Breast epithelium (tissue), 4 donors: ENCODE results near the gene UGT3A2. TPM values are rescaled to one million over a fixed set of nuclear protein-coding genes. Genes with fewer than 3 reads are reported as not detected.

Experiments
- DNase-seq, 2 donors: peaks; one replicate each; pipeline ENCODE4 v3.0.0-alpha.2; 2019; ENCODE audit warnings: low spot score in 2 of 2
- H3K27ac ChIP-seq, 2 donors: fragments of 200-600 bp; sonication (generic) in 1 of 2; one replicate each; pipeline ENCODE4 v1.5.1; 2016 to 2019; ENCODE audit warnings: mild to moderate bottlenecking in 1 of 2
- H3K27me3 ChIP-seq, 2 donors: fragments of 200-600 bp; sonication (generic) in 1 of 2; one replicate each; pipeline versions ENCODE4 v1.5.1 to v1.6.0; 2017 to 2019; ENCODE audit warnings: control low read depth in 1 of 2, mild to moderate bottlenecking in 1 of 2
- H3K36me3 ChIP-seq: fragments of 200-600 bp; one replicate; pipeline ENCODE4 v1.5.1; 2019
- H3K4me1 ChIP-seq, 2 donors: fragments of 200-600 bp; sonication (generic); one replicate each; pipeline ENCODE4 v1.5.1; 2016 to 2019; ENCODE audit warnings: control low read depth in 1 of 2
- H3K4me3 ChIP-seq, 3 donors: fragments of 200-600 bp; sonication (generic); 1 replicate in 2 of 3; 2 replicates in 1 of 3; pipeline ENCODE4 v1.5.1; 2016 to 2019; ENCODE audit warnings: mild to moderate bottlenecking in 3 of 3, moderate library complexity in 2 of 3
- H3K9me3 ChIP-seq, 2 donors: fragments of 200-600 bp; sonication (generic) in 1 of 2; one replicate each; pipeline ENCODE4 v1.5.1; 2016 to 2019; ENCODE audit warnings: control low read depth in 1 of 2
- POLR2A ChIP-seq: fragments of 450-650 bp; IDR thresholded peaks from one replicate; pipeline ENCODE4 v1.6.1; 2016; ENCODE audit warnings: antibody characterized with exemption, mild to moderate bottlenecking, moderate library complexity
- POLR2AphosphoS5 ChIP-seq, 3 donors: sonication (generic); formaldehyde crosslinking; IDR thresholded peaks; one replicate each; pipeline ENCODE4 v1.6.1; 2017; ENCODE audit warnings: antibody characterized with exemption in 3 of 3
- intact Hi-C: fragments of 100-400 bp; cut with DNase I; formaldehyde crosslinking; loops from one replicate; pipeline ENCODE4 v1.15.1; 2023; ENCODE audit warnings: low total_unique reads
- total RNA-seq, 3 donors: library from RNA; depleted of rRNA; stranded (reverse); fragments of >200 nt; gene quantifications; one replicate each; pipeline ENCODE4 v1.1.0, GENCODE V29; 2016
- TF ChIP-seq, protein P1 (sequence below), 3 donors: fragments of 450-650 bp; IDR thresholded peaks; one replicate each; pipeline ENCODE4 v1.5.1; 2016 to 2017; ENCODE audit warnings: antibody characterized with exemption in 3 of 3, mild to moderate bottlenecking in 3 of 3, moderate library complexity in 3 of 3

UGT3A2 gene
- total RNA-seq, 3 donors from 2014 or later: not detected

DNA sequence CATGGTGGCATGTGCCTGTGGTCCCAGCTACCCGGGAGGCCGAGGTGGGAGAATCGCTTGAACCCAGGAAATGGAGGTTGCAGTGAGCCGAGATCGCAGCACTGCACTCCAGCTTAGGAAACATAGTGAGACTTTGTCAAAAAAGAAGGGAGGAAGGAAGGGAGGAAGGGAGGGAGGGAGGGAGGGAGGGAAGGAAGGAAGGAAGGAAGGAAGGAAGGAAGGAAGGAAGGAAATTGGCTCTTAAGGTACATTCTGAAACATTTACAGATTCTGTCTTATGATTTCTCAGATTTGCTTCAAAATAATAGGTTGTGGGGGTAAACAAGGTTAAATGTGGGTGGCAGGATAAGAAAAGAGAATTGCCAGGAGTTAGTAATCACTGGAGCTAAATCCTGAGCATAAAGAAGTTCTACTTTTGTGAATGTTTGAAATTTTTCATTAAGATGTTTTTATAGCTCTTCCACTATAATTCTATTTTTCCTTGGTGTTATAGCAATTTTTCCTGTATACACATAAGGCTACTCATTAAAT lies 2.1 kb upstream of the UGT3A2 start:
- intact Hi-C loops: no loop called here
- no peaks in the 10 kb centered on the region for H3K9me3 ChIP-seq
- TF ChIP-seq POLR2A (no peak), POLR2AphosphoS5 (IDR thresholded peaks at IDR 0.05) (no peak)
- TF ChIP-seq, protein P1, sequence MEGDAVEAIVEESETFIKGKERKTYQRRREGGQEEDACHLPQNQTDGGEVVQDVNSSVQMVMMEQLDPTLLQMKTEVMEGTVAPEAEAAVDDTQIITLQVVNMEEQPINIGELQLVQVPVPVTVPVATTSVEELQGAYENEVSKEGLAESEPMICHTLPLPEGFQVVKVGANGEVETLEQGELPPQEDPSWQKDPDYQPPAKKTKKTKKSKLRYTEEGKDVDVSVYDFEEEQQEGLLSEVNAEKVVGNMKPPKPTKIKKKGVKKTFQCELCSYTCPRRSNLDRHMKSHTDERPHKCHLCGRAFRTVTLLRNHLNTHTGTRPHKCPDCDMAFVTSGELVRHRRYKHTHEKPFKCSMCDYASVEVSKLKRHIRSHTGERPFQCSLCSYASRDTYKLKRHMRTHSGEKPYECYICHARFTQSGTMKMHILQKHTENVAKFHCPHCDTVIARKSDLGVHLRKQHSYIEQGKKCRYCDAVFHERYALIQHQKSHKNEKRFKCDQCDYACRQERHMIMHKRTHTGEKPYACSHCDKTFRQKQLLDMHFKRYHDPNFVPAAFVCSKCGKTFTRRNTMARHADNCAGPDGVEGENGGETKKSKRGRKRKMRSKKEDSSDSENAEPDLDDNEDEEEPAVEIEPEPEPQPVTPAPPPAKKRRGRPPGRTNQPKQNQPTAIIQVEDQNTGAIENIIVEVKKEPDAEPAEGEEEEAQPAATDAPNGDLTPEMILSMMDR (IDR thresholded peaks at IDR 0.05): no peak
- H3K36me3 ChIP-seq: no peaks in the 10 kb centered on the region
- H3K27ac ChIP-seq: no peak overlapping the region
- no peak for DNase-seq
- H3K4me3 ChIP-seq: no peak overlapping the region
- peaks cover 0 to 23% of the 10 kb centered on the region in 2 donors for H3K27me3 ChIP-seq
- no peaks in the 10 kb centered on the region for H3K4me1 ChIP-seq

DNA sequence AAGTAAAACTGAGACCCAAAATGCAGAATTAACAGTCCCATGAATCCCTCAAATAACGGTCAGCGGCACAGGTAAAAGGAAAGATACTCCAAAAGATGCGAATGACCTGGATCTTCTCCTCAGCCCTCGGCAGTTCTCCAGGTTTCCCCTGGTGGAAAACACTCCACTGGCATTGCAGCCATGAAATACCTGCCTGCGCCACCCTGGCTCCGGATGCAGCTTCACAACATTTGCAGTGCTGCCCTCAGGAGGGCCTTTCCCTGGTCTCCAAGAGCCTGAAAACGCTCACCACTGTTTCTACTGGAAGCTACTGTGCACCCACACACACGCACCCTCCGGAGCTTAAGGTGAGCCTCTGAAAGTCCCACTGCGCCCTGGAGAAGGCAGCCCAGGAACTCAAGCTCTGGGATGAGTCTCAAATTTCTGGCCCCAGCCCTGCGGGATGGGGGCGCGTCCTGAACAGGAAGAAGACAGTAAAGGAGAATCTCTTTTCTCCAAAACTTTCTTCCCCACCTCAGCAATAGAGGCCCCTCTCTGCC lies 612 bp downstream of the UGT3A2 start:
- Histone ChIP-seq H3K9me3 (no peaks in the 10 kb centered on the region), H3K36me3 (no peaks in the 10 kb centered on the region), H3K27me3 (peaks cover 0 to 23% of the 10 kb centered on the region in 2 donors), H3K27ac (no peak overlapping the region), H3K4me1 (no peaks in the 10 kb centered on the region), H3K4me3 (peak overlapping the region in 2 of 3 donors; percentile 7 to 37)
- no peak for DNase-seq
- TF ChIP-seq, protein P1 (IDR thresholded peaks at IDR 0.05): no peak
- TF ChIP-seq POLR2A: no peak
- no peak for TF ChIP-seq POLR2AphosphoS5 (IDR thresholded peaks at IDR 0.05)
- intact Hi-C loops: no loop called here

DNA sequence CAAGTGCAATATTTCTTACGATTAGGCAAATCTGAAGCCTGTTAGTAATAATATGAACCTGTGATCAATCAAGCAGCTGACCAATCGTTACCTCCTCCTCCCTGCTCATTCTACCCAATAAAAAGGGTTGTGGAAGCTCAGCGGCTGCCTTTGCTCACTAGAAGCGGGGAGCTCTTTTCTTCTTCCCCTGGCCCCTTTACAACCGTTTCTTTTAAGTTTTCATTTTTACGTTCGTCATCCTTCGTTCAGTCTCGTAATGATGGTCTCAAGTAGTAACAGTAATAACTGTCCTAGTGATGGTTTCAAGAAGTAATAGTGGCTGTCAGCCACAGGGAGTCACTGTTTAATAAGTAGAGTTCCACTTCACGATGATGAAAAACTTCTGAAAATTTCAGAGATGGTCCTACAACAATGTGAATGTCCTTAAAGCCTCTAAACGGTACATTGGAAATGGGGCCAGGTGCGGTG lies 6.2 kb downstream of the UGT3A2 start:
- no peak overlapping the region for H3K27ac ChIP-seq
- H3K4me1 ChIP-seq: no peaks in the 10 kb centered on the region
- no peaks in the 10 kb centered on the region for H3K9me3 ChIP-seq
- no peak overlapping the region for H3K4me3 ChIP-seq
- DNase-seq: no peak
- TF ChIP-seq, protein P1 (IDR thresholded peaks at IDR 0.05): no peak
- TF ChIP-seq POLR2A (no peak), POLR2AphosphoS5 (IDR thresholded peaks at IDR 0.05) (no peak)
- no peaks in the 10 kb centered on the region for H3K36me3 ChIP-seq
- H3K27me3 ChIP-seq: peaks cover 0 to 2% of the 10 kb centered on the region in 2 donors
- intact Hi-C loops: no loop called here

DNA sequence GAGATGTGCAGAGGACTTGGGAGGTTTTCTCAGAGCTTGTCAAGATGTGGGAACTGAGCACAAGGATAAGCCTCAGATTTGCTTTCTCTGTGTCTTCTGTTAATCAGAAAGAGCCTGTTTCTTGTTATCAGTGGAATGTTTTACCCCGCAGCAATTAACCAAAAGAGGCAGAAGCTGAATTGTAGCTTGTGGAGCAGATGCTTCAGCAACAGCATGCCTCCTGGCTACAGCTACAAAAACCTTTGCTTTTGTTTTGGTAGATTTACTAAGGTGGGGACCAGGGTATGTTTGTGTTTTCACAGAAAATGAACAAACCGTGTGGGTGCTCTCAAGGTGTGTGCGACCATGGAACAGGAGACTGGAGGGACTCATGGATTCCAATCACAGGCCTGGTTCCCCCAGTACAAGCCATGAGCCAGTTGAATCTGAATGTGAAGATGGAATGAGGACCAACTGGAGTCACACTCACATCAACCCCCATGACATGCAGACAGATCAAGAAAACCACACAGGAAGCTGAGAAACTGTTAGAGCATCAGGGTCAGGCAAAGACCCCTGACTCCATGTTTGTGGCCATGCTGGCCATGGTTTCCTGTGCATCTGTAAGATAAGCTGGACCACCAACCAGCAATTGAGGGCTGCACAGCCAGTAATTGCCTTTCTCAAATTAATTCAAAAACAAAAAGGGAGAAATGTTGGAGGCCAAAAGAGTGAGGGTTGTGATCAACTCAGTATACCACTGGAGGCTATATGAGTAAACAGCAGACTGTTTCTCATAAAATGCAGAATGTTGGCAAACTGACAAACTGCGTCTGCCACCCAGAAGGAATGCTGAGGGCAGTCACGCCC lies 6.9 kb downstream of the UGT3A2 start:
- intact Hi-C loops: no loop called here
- Histone ChIP-seq H3K27ac (no peak overlapping the region), H3K27me3 (no peaks in the 10 kb centered on the region), H3K4me1 (no peaks in the 10 kb centered on the region), H3K36me3 (no peaks in the 10 kb centered on the region), H3K4me3 (no peak overlapping the region), H3K9me3 (no peaks in the 10 kb centered on the region)
- TF ChIP-seq, protein P1 (IDR thresholded peaks at IDR 0.05): no peak
- TF ChIP-seq POLR2A (no peak), POLR2AphosphoS5 (IDR thresholded peaks at IDR 0.05) (no peak)
- DNase-seq: no peak

DNA sequence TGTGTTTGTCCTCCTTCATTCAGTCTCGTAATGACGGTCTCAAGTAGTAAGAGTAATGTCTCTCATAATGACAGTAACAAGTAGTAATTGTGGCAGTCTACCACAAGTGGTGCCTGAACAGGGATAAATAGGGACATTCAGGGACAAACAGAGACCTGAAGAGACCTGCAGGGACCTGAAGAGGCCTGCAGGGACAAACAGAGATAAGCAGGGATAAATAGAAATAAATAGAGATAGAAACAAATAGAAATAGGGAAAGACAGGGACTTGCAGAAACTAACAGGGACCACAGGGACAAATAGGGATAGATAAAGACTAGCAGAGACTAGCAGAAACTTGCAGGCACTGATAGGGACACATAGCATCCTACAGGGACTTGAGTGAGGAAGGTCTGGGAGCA lies 7.9 kb downstream of the UGT3A2 start:
- Histone ChIP-seq H3K4me3 (no peak overlapping the region), H3K9me3 (no peaks in the 10 kb centered on the region), H3K27me3 (no peaks in the 10 kb centered on the region), H3K36me3 (no peaks in the 10 kb centered on the region), H3K4me1 (no peaks in the 10 kb centered on the region), H3K27ac (no peak overlapping the region)
- TF ChIP-seq, protein P1 (IDR thresholded peaks at IDR 0.05): no peak
- no peak for TF ChIP-seq POLR2AphosphoS5 (IDR thresholded peaks at IDR 0.05)
- TF ChIP-seq POLR2A: no peak
- no peak for DNase-seq
- intact Hi-C loops: no loop called here
